Medulla oblongata (tissue), 1 donor: ENCODE data around the gene PRKAG2.
A peak's percentile ranks its signal among the peaks of the same experiment; 100 is the strongest.
"Not testable (repeated sequence)": the region's sequence is repeated elsewhere in the genome, so short reads cannot be mapped to it uniquely, and the experiment has no call there.

Experiments used
- DNase-seq: peaks from one replicate; pipeline ENCODE4 v3.0.0-alpha.2; 2015; ENCODE audit errors: extremely low spot score

Gene PRKAG2

DNA sequence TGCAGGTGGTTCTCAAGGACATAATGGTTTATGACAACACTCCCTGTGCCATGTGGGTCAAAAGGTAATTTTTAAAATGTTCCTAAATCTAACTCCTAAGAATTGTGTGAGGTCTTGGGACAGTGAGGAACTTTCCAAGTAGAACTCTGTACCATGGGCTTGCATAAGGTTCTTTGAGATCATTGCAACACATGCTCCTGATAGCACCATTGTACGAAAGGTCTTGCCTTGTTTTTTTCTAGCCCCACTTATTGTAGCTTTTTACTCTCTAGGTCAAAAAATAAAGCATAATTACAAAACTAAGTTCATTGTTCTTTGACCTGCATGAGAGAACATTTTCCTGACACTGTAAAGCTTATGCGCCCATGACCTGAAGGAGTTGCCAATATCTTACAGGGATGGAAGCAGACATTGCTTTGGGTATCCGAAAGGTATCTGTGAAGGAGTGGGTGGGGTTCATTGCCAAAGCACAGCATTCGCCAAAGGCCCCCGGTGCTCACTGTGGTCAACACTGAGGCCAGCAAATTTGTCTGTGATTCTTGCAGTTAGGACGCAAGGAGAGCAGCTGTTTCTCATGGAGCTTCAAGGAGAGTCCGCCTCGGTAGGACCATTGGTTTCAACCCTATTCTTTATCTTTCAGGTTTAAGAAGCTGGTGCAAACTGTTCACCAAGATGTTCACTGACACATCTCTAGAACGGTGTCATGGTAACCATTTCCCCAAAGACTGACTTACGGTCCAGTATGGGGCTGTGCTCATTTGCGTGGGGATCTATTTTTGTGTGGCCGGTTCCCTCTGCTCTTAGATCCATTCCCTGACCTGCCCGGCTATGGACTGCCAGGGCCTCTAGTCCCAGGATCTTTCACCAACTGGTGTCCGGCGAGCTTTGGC lies 7.6 kb upstream of the PRKAG2 start:
- no peak for DNase-seq

- no peak for DNase-seq
These were observed 6.9 kb upstream of the PRKAG2 start for GRCh38 chr7:151883857-151884256.

DNA sequence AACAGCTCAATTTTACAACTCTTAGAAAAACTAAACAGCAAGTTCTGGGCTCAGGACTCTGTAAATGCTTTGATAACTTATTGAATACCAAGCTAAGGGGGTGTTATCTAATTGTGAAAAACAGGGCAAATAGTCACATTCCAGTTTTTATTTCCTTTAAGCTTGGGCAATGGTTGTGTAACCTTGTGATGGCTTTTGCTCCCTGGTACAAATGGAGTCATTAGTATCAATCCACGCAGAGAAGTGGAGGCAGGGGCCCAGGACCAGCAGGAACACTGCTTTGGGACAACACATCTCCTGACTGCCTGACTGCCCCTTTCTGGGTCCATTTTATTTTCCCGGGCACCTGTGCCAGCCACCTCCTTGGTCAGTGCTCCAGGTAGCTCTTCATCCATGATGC lies 5.8 kb upstream of the PRKAG2 start:
- DNase-seq: no peak

- no peak for DNase-seq
These were observed 3.8 kb upstream of the PRKAG2 start for GRCh38 chr7:151880688-151881087.

DNA sequence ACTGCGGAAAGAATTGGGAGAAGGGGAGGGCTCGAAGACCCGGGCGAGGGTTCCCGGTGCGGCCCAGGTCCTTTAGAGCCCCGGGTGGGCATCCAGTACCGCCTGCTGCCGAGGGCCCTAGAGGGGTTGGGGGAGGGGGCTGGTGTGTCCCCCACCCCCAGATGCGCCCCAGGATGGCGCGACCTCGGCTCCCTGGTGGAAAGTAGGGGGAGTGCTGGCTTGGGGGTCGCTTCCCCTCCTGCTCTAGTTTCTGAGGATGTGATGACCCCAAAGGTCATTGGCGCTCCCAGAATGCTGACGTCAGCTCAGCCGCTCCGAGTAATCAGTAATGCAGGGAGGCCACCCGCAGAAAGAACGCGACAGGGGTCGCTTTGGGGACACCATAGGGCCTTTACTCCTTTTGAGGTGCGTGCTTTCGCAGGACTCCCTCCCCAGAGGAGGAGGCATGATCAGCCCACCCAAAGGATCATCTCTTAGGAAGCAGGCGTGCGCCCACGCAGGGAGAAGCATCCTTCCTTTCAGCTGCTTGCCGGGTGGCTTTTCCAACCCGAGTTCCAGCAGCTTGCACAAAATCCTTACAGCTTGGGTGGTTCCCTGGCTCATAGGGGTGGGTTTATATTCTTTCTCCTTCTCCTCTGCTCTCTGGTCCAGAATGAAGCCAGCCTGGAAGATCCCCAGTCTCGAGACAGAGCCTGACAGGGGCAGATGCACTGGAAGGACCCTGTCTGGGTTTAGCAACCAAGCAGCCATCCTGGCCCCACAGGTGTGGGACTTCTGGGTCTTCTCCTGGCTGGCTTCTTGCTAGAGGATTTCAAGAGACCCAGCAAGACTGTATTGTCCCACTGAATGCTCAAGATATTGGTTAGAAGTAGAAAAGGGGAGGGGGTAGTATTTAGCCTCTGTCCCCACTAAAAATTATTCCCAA lies 1.3 kb upstream of the PRKAG2 start:
- no peak for DNase-seq

DNA sequence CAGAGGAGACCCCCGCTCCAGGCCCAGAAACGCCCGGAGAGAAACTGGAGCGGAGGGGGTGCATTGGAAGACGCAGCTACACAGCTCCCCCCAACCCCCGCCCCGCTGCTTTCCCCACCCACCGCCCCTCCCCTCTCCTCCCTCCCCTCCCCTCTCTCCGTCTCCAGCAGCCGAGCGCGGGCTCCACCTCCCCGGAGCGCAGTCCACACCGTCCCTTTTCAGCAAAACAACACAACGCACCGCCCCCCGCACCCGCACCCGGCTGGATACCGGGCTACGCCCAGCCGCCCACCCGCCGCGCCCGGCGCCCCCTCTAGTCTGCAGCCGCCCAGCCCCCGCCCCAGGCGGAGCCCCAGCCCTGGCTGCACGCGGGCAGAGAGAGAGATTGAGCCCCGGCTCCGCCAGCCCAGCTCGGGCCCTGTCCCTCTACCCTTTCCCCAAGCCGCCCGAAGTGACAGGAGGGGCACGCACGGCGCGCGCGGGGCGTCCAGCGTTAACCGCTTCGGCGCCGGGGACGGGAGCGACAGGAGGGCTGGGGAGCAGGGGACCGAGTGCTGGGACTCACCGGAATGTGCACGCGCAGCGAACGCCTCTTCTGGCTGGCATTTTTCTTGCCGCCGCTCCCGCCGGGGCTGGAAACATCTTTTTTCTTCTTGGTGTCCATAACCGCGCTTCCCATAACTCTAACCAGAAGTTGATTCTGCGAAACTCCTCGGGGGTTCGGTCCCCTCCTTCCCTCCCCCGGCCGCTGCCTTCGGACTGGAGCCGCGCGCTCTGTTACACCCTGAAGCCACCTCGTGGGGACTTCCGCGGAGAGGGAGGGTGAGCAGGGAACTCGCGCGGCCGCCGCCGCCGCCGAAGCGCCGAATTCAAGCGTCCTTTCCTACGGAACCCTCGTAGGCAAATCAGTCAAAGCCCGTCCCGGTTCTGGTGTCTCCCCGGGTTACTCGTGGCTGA lies 695 bp downstream of the PRKAG2 start:
- DNase-seq: peak; percentile 68

DNA sequence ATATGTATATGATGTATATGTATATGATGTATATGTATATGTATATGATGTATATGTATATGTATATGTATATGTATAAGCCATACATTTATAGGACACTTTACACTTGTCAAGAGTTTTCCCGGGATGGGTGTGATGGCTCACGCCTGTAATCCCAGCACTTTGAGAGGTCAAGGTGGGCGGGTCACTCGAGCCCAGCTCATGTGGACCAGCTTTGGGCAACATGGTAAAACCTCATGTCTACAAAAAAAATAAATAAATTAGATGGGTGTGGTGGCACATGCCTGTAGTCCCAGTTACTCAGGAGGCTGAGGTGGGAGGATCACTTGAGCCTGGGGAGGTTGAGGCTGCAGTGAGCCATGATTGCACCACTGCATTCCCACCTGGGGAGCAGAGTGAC lies 2.4 kb downstream of the PRKAG2 start:
- DNase-seq: not testable (repeated sequence)

GRCh38 chr7:151873402-151873965 lies 3.4 kb downstream of the PRKAG2 start:
- no peak for DNase-seq

GRCh38 chr7:151872531-151873401 lies 4.1 kb downstream of the PRKAG2 start:
- DNase-seq: no peak

DNA sequence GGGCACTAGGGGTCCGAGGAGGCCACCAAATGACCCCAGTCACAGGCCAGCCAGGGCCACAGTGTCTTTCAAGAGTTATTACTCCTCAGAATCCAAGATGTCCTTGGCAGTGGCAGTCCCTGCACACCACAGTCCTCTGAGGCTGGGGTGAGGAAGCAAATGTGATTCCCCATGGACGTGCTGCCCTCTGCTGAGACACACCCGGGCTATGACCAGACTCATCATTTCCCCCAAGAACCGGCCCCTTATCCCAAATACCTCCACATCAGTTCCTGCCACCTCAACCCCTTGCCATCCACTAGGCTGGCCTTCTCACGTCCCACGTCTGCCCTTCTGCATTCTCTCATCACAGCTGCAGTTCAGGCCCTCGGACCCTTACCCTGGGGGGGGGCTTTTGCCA lies 5.0 kb downstream of the PRKAG2 start:
- DNase-seq: no peak

GRCh38 chr7:151871189-151871735 lies 5.7 kb downstream of the PRKAG2 start:
- no peak for DNase-seq

- DNase-seq: no peak
These were observed 6.7 kb downstream of the PRKAG2 start for GRCh38 chr7:151869968-151870918.

GRCh38 chr7:151869455-151869854 lies 7.5 kb downstream of the PRKAG2 start:
- DNase-seq: no peak

GRCh38 chr7:151869109-151869428 lies 7.8 kb downstream of the PRKAG2 start:
- no peak for DNase-seq

GRCh38 chr7:151868396-151869108 lies 8.4 kb downstream of the PRKAG2 start:
- no peak for DNase-seq

GRCh38 chr7:151867912-151868311 lies 9.0 kb downstream of the PRKAG2 start:
- DNase-seq: no peak

GRCh38 chr7:151866761-151867655 lies 9.9 kb downstream of the PRKAG2 start:
- no peak for DNase-seq
